H1 (cell line): ENCODE data around the gene NOL3. TPM values are rescaled to one million over a fixed set of nuclear protein-coding genes. Genes with fewer than 3 reads are reported as not detected.

ENCODE experiments used
- CTCF ChIA-PET: fragments of 300-600 bp; sonication (Branson Sonifier 250); formaldehyde crosslinking; loops from one replicate; lab custom pipeline; 2021; ENCODE audit not compliant: partially characterized antibody; lab: Charles Lee
- POLR2A ChIA-PET: fragments of 300-600 bp; sonication (Branson Sonifier 250); formaldehyde crosslinking; loops from one replicate; lab custom pipeline; 2021; ENCODE audit warnings: inconsistent platforms; ENCODE audit not compliant: partially characterized antibody; lab: Charles Lee
- DNase-seq, 2 experiments: peaks; one replicate each; pipeline versions ENCODE4 v3.0.0 to v3.0.0-alpha.2; 2010 to 2022; ENCODE audit warnings: low spot score in 2 of 2, low read depth in 1 of 2, mixed read lengths in 1 of 2
- FAIRE-seq: peaks from 2 replicates; lab custom pipeline; 2011; peaks lifted over from hg19 to GRCh38; lab: Jason Lieb, UNC
- H2AFZ ChIP-seq: 2 replicates; pipeline ENCODE4 v1.8.1; 2012; ENCODE audit warnings: low read length, inconsistent platforms
- H2AK5ac ChIP-seq: 2 replicates; pipeline ENCODE4 v1.6.1; 2013; ENCODE audit warnings: low read depth, low read length
- H2BK120ac ChIP-seq: replicated peaks from 2 replicates; pipeline ENCODE3; 2013; ENCODE audit warnings: low read depth, low read length, inconsistent platforms
- H2BK12ac ChIP-seq: 2 replicates; pipeline ENCODE4 v1.6.1; 2013; ENCODE audit warnings: low read depth, low read length
- H2BK15ac ChIP-seq: 2 replicates; pipeline ENCODE4 v1.6.1; 2013; ENCODE audit warnings: low read length
- H2BK20ac ChIP-seq: 2 replicates; pipeline ENCODE4 v1.6.1; 2013; ENCODE audit warnings: low read length
- H2BK5ac ChIP-seq: 2 replicates; pipeline ENCODE4 v1.6.1; 2013; ENCODE audit warnings: low read depth, low read length
- H3K14ac ChIP-seq: 2 replicates; pipeline ENCODE4 v1.6.1; 2013; ENCODE audit warnings: inconsistent platforms; ENCODE audit not compliant: insufficient read length
- H3K18ac ChIP-seq: 2 replicates; pipeline ENCODE4 v1.6.1; 2013; ENCODE audit warnings: low read length; ENCODE audit errors: extremely low read depth
- H3K23ac ChIP-seq: 2 replicates; pipeline ENCODE4 v1.6.1; 2013; ENCODE audit warnings: inconsistent platforms; ENCODE audit not compliant: insufficient read length
- H3K23me2 ChIP-seq: 2 replicates; pipeline ENCODE4 v1.6.1; 2013; ENCODE audit warnings: low read depth, low read length
- H3K27ac ChIP-seq: 2 replicates; pipeline ENCODE4 v1.6.1; 2011; ENCODE audit warnings: low read depth, low read length, inconsistent platforms
- H3K27me3 ChIP-seq, 4 experiments: replicated peaks in 1 of 4; 1 replicate in 1 of 4; 2 replicates in 3 of 4; pipeline versions ENCODE4 v1.6.1 to v1.8.1; 2011 to 2013; ENCODE audit warnings: low read length in 3 of 4, mild to moderate bottlenecking in 3 of 4, inconsistent platforms in 2 of 4, mixed read lengths in 2 of 4, moderate library complexity in 1 of 4; ENCODE audit not compliant: control insufficient read depth in 3 of 4, insufficient read depth in 3 of 4; ENCODE audit errors: extremely low read depth in 1 of 4
- H3K36me3 ChIP-seq, 4 experiments: 2 replicates each; pipeline versions ENCODE4 v1.6.1 to v1.8.1; 2011 to 2013; ENCODE audit warnings: mild to moderate bottlenecking in 4 of 4, low read length in 3 of 4, moderate library complexity in 2 of 4, control low read depth in 1 of 4, inconsistent platforms in 1 of 4; ENCODE audit not compliant: insufficient read depth in 4 of 4, control insufficient read depth in 2 of 4
- H3K4ac ChIP-seq: replicated peaks from 2 replicates; pipeline ENCODE3; 2013; ENCODE audit warnings: low read length, low read depth, mixed read lengths, inconsistent platforms; ENCODE audit not compliant: insufficient read length
- H3K4me1 ChIP-seq, 4 experiments: replicated peaks in 1 of 4; 1 replicate in 1 of 4; 2 replicates in 3 of 4; pipeline versions ENCODE4 v1.6.1 to v1.8.1; 2011 to 2013; ENCODE audit warnings: low read length in 3 of 4, inconsistent platforms in 2 of 4, mixed read lengths in 1 of 4; ENCODE audit not compliant: insufficient read depth in 4 of 4, control insufficient read depth in 3 of 4
- H3K4me2 ChIP-seq, 2 experiments: 2 replicates each; pipeline versions ENCODE4 v1.6.1 to v1.8.1; 2011 to 2013; ENCODE audit warnings: low read depth in 2 of 2, low read length in 2 of 2, control low read depth in 1 of 2, inconsistent platforms in 1 of 2, mild to moderate bottlenecking in 1 of 2; ENCODE audit not compliant: insufficient read depth in 1 of 2
- H3K4me3 ChIP-seq, 4 experiments: fragments of 200-600, 300-600 bp in 1 of 4; sonication (generic), shearing (Covaris generic), sonication (Bioruptor Twin) in 1 of 4; 2 replicates each; pipeline versions ENCODE4 v1.5.1 to v1.8.1; 2011 to 2016; ENCODE audit warnings: low read length in 4 of 4, low read depth in 3 of 4, control low read depth in 2 of 4, inconsistent platforms in 2 of 4, mild to moderate bottlenecking in 2 of 4, mixed read lengths in 1 of 4, moderate library complexity in 1 of 4; ENCODE audit not compliant: insufficient read depth in 2 of 4; ENCODE audit errors: extremely low read depth in 1 of 4
- H3K56ac ChIP-seq: replicated peaks from 2 replicates; pipeline ENCODE3; 2013; ENCODE audit warnings: low read depth, mild to moderate bottlenecking, mixed read lengths, low read length, inconsistent platforms; ENCODE audit not compliant: insufficient read length
- H3K79me1 ChIP-seq: 2 replicates; pipeline ENCODE4 v1.6.1; 2013; ENCODE audit warnings: low read depth, low read length, control low read depth
- H3K79me2 ChIP-seq, 2 experiments: 2 replicates each; pipeline versions ENCODE4 v1.6.1 to v1.8.1; 2012 to 2013; ENCODE audit warnings: low read length in 2 of 2, mild to moderate bottlenecking in 2 of 2, inconsistent platforms in 1 of 2; ENCODE audit not compliant: insufficient read depth in 2 of 2, control insufficient read depth in 1 of 2
- H3K9ac ChIP-seq, 4 experiments: replicated peaks in 1 of 4; 1 replicate in 1 of 4; 2 replicates in 3 of 4; pipeline versions ENCODE4 v1.6.1 to v1.8.1; 2011 to 2013; ENCODE audit warnings: low read depth in 3 of 4, low read length in 3 of 4, control low read depth in 2 of 4, mild to moderate bottlenecking in 2 of 4, moderate library complexity in 2 of 4, inconsistent platforms in 1 of 4; ENCODE audit errors: extremely low read depth in 1 of 4
- H3K9me3 ChIP-seq, 2 experiments: 2 replicates each; pipeline versions ENCODE4 v1.6.1 to v1.8.1; 2012 to 2013; ENCODE audit warnings: mild to moderate bottlenecking in 2 of 2, moderate library complexity in 2 of 2, control low read depth in 1 of 2, inconsistent platforms in 1 of 2, low read depth in 1 of 2, low read length in 1 of 2, mixed read lengths in 1 of 2; ENCODE audit not compliant: insufficient read depth in 2 of 2
- H4K20me1 ChIP-seq, 2 experiments: replicated peaks in 1 of 2; 2 replicates each; pipeline versions ENCODE3 to v1.8.1; 2011 to 2013; ENCODE audit warnings: inconsistent platforms in 2 of 2, low read length in 2 of 2, mild to moderate bottlenecking in 1 of 2; ENCODE audit not compliant: insufficient read depth in 2 of 2, control insufficient read depth in 1 of 2
- H4K5ac ChIP-seq: 2 replicates; pipeline ENCODE4 v1.6.1; 2013; ENCODE audit warnings: low read length, low read depth, mixed read lengths, inconsistent platforms; ENCODE audit not compliant: insufficient read length
- H4K8ac ChIP-seq: 2 replicates; pipeline ENCODE4 v1.8.0; 2013; ENCODE audit warnings: mild to moderate bottlenecking, moderate library complexity, low read length, inconsistent platforms; ENCODE audit not compliant: insufficient read depth; ENCODE audit errors: extremely low read depth
- H4K91ac ChIP-seq: replicated peaks from 2 replicates; pipeline ENCODE3; 2013; ENCODE audit warnings: low read length, mixed read lengths, inconsistent platforms; ENCODE audit not compliant: insufficient read length
- ATF3 ChIP-seq: IDR thresholded peaks from 2 replicates; pipeline ENCODE4 v1.6.1; 2011; ENCODE audit warnings: low read depth, mild to moderate bottlenecking, low read length; ENCODE audit not compliant: insufficient read depth
- BACH1 ChIP-seq: IDR thresholded peaks from 2 replicates; pipeline ENCODE4 v1.6.1; 2012; ENCODE audit warnings: low read length, improper control_type of control experiment
- EP300 ChIP-seq, 2 experiments: IDR thresholded peaks; 1 replicate in 1 of 2; 2 replicates in 1 of 2; pipeline ENCODE4 v1.6.1; 2011 to 2012; ENCODE audit warnings: low read depth in 2 of 2, low read length in 2 of 2, mild to moderate bottlenecking in 2 of 2, borderline replicate concordance in 1 of 2, inconsistent platforms in 1 of 2, moderate library complexity in 1 of 2
- MAFK ChIP-seq: IDR thresholded peaks from 2 replicates; pipeline ENCODE4 v1.6.1; 2012; ENCODE audit warnings: low read depth, mild to moderate bottlenecking, improper control_type of control experiment, low read length
- NANOG ChIP-seq: IDR thresholded peaks from 2 replicates; pipeline ENCODE4 v1.6.1; 2011; ENCODE audit warnings: low read length, low read depth, mild to moderate bottlenecking, inconsistent platforms; ENCODE audit not compliant: insufficient read depth, poor library complexity, severe bottlenecking
- RBBP5 ChIP-seq: IDR thresholded peaks from 2 replicates; pipeline ENCODE4 v1.7.1; 2012; ENCODE audit warnings: low read depth, mild to moderate bottlenecking, inconsistent platforms, low read length, moderate library complexity, borderline replicate concordance
- RFX5 ChIP-seq: IDR thresholded peaks from 2 replicates; pipeline ENCODE4 v1.6.1; 2011; ENCODE audit warnings: low read depth, low read length, improper control_type of control experiment, borderline replicate concordance
- SP2 ChIP-seq: IDR thresholded peaks from 2 replicates; pipeline ENCODE4 v1.6.1; 2012; ENCODE audit warnings: mild to moderate bottlenecking, low read length, inconsistent platforms
- SUZ12 ChIP-seq: fragments of 200-600 bp; sonication (generic); IDR thresholded peaks from 2 replicates; pipeline ENCODE4 v1.6.1; 2012; ENCODE audit warnings: mild to moderate bottlenecking, inconsistent platforms, low read length, moderate library complexity, mixed read lengths
- WGBS, 2 experiments: shearing (Covaris generic) in 1 of 2; methylation state at CpG; one replicate each; pipeline versions ENCODE4 v1.1.6 to v1.1.7; 2013 to 2015; ENCODE audit warnings: low lambda C conversion rate in 2 of 2, mixed read lengths in 2 of 2, inconsistent platforms in 1 of 2, low coverage in 1 of 2, missing lambda C conversion rate in 1 of 2; ENCODE audit not compliant: insufficient replicate concordance in 2 of 2, insufficient coverage in 1 of 2, insufficient read length in 1 of 2; ENCODE audit errors: extremely low coverage in 1 of 2, missing lambda C conversion rate in 1 of 2; 5-methylcytosine and 5-hydroxymethylcytosine counted together
- polyA plus RNA-seq, 7 experiments: library from polyadenylated mRNA; depleted of rRNA in 3 of 7; stranded (reverse) in 5 of 7; unstranded in 2 of 7; fragments of >200 nt in 5 of 7; fragments of 200-250 nt in 2 of 7; gene quantifications; 1 replicate in 5 of 7; 2 replicates in 1 of 7; 4 replicates in 1 of 7; pipeline versions ENCODE4 v1.2.1 to v1.2.3, GENCODE V29; 2011 to 2013; ENCODE audit warnings: missing spikeins in 2 of 7, mixed read lengths in 2 of 7
- total RNA-seq: library from RNA; stranded (reverse); fragmentation: NEBNext Ultra II Directional; extraction: Animal tissue kit (Norgen Biotek cat#: 25700); gene quantifications from 2 replicates; pipeline ENCODE4 v1.2.1, GENCODE V29; 2021

NOL3 gene
- total and polyA plus RNA-seq, 2 of the 8 experiments (the other 6 are each of a cell fraction or from before 2014, with no cell fraction given): 2.2 to 4.6 TPM

- Histone ChIP-seq H3K36me3 (peaks cover 20 to 44% (median 40%) of the 10 kb centered on the region in 4 experiments; a peak in 7 of 8 replicates), H3K79me2 (no peaks in the 10 kb centered on the region), H2BK20ac (no peak overlapping the region), H3K56ac (no peak overlapping the region), H2BK120ac (no peak overlapping the region), H2BK15ac (no peak overlapping the region), H3K27me3 (peaks cover 0 to under 1% (median 0%) of the 10 kb centered on the region in 4 experiments; a peak in 2 of 7 replicates), H4K20me1 (peaks cover 3 to 20% of the 10 kb centered on the region in 2 experiments), H3K4me3 (no peak overlapping the region), H2BK5ac (no peak overlapping the region), H3K4me2 (no peak overlapping the region), H4K8ac (no peak overlapping the region), H4K5ac (no peak overlapping the region), H3K79me1 (no peaks in the 10 kb centered on the region; the same call in 1 of the 2 replicates), H3K23me2 (peaks cover 4% of the 10 kb centered on the region; the same call in 1 of the 2 replicates), H3K9me3 (no peaks in the 10 kb centered on the region; a peak in 1 of 4 replicates), H3K14ac (no peak overlapping the region), H3K9ac (no peak overlapping the region), H2AK5ac (no peak overlapping the region), H3K4me1 (peaks cover 0 to 5% (median 4%) of the 10 kb centered on the region in 4 experiments; a peak in 4 of 7 replicates), H3K27ac (no peak overlapping the region), H3K23ac (no peak overlapping the region), H3K4ac (no peak overlapping the region), H3K18ac (no peak overlapping the region), H4K91ac (no peak overlapping the region), H2AFZ (no peak overlapping the region), H2BK12ac (no peak overlapping the region)
- DNase-seq: no peak
- 61% methylated on average over 2 of the region's 2 CpGs; no CpG with 5 or more reads in 1 of the 2 experiments for WGBS, 2 experiments
- CTCF ChIA-PET: interaction anchor here (1.0 to 3.1 kb wide), 4 partner anchors 10 to 127 kb away, joined by 3 to 12 read pairs (median 6); no protein-coding TSS in a partner anchor
- POLR2A ChIA-PET: interaction anchor here (1.0 kb wide), 1 partner anchor 26 kb away, joined by 3 read pairs; no protein-coding TSS in a partner anchor
- no peak for TF ChIP-seq NANOG
- no peak for TF ChIP-seq EP300 (IDR thresholded peaks at IDR 0.05; ENCODE audit: borderline replicate concordance in 1 of 2, low read depth in 2 of 2, low read length in 2 of 2)
- TF ChIP-seq SP2: no peak
- TF ChIP-seq RFX5: no peak
- TF ChIP-seq ATF3: no peak
- no peak for TF ChIP-seq BACH1
- TF ChIP-seq RBBP5: no peak
- no peak for TF ChIP-seq SUZ12
- TF ChIP-seq MAFK: no peak
- FAIRE-seq: no peak
These were observed 25.4 kb upstream of the NOL3 start for GRCh38 chr16:67144943-67145342.
